ENCODE measurements around the gene FAM199X.
"Not testable (repeated sequence)": the region's sequence is repeated elsewhere in the genome, so short reads cannot be mapped to it uniquely, and the experiment has no call there.

The FAM199X gene

GRCh38 chrX:104211187-104211586 lies 44.9 kb downstream of the FAM199X start:
- no peak for DNase-seq (ENCODE audit: low read depth)
- no peak for TF ChIP-seq CTCF (IDR thresholded peaks at IDR 0.05; ENCODE audit: control insufficient read depth, insufficient read depth, low read depth, low read length, missing control alignments)
- no peak overlapping the region for H3K4me3 ChIP-seq (ENCODE audit: control insufficient read depth, low read depth, low read length)

GRCh38 chrX:104230060-104230459 lies 63.8 kb downstream of the FAM199X start:
- not testable (repeated sequence) for DNase-seq (ENCODE audit: low read depth); H3K4me3 ChIP-seq (ENCODE audit: control insufficient read depth, low read depth, low read length)

All from AG09309 (cell line).